HG03558 (cell line): ENCODE measurements around the gene NELL1.

Experiments used
- ATAC-seq: cut with Tn5 transposase; IDR thresholded peaks from one replicate; pipeline ENCODE4 v1.9.1; 2021; ENCODE audit warnings: moderate number of reproducible peaks; ENCODE audit not compliant: unreplicated experiment; ENCODE audit errors: extremely low read depth

Gene NELL1

GRCh38 chr11:20762116-20762844 lies 92.9 kb downstream of the NELL1 start:
- ATAC-seq = no peak

GRCh38 chr11:20762980-20763379 lies 93.6 kb downstream of the NELL1 start:
- ATAC-seq = no peak

GRCh38 chr11:20770414-20770946 lies 101.1 kb downstream of the NELL1 start:
- no peak for ATAC-seq

GRCh38 chr11:20771026-20771425 lies 101.6 kb downstream of the NELL1 start:
- ATAC-seq = no peak

GRCh38 chr11:20771681-20772080 lies 102.3 kb downstream of the NELL1 start:
- no peak for ATAC-seq

- ATAC-seq = no peak
These were observed 105.9 kb downstream of the NELL1 start for GRCh38 chr11:20775331-20775730.

GRCh38 chr11:20782775-20783174 lies 113.4 kb downstream of the NELL1 start:
- no peak for ATAC-seq

GRCh38 chr11:20783220-20783619 lies 113.8 kb downstream of the NELL1 start:
- no peak for ATAC-seq

- no peak for ATAC-seq
These were observed 121.2 kb downstream of the NELL1 start for GRCh38 chr11:20790622-20791021.

GRCh38 chr11:20795005-20795404 lies 125.6 kb downstream of the NELL1 start:
- ATAC-seq = no peak

GRCh38 chr11:20808328-20808727 lies 138.9 kb downstream of the NELL1 start:
- no peak for ATAC-seq

- ATAC-seq = no peak
These were observed 151.7 kb downstream of the NELL1 start for GRCh38 chr11:20821046-20821445.

GRCh38 chr11:20821470-20821869 lies 152.1 kb downstream of the NELL1 start:
- ATAC-seq = no peak

- ATAC-seq = no peak
These were observed 155.4 kb downstream of the NELL1 start for GRCh38 chr11:20824773-20825172.

- no peak for ATAC-seq
These were observed 166.2 kb downstream of the NELL1 start for GRCh38 chr11:20835561-20835960.

- no peak for ATAC-seq
These were observed 169.8 kb downstream of the NELL1 start for GRCh38 chr11:20839231-20839630.

GRCh38 chr11:20840341-20840740 lies 171.0 kb downstream of the NELL1 start:
- no peak for ATAC-seq

GRCh38 chr11:20844216-20844615 lies 174.8 kb downstream of the NELL1 start:
- no peak for ATAC-seq

GRCh38 chr11:20844630-20845029 lies 175.2 kb downstream of the NELL1 start:
- ATAC-seq = no peak

GRCh38 chr11:20854215-20854955 lies 185.0 kb downstream of the NELL1 start:
- ATAC-seq = no peak

- no peak for ATAC-seq
These were observed 191.9 kb downstream of the NELL1 start for GRCh38 chr11:20861322-20861721.
